Measurements from ENCODE around the gene FRYL. TPM values are rescaled to one million over a fixed set of nuclear protein-coding genes. Genes with fewer than 3 reads are reported as not detected.

The FRYL gene
- total RNA-seq, 1 experiment from 2014 or later = 53.9 TPM

DNA sequence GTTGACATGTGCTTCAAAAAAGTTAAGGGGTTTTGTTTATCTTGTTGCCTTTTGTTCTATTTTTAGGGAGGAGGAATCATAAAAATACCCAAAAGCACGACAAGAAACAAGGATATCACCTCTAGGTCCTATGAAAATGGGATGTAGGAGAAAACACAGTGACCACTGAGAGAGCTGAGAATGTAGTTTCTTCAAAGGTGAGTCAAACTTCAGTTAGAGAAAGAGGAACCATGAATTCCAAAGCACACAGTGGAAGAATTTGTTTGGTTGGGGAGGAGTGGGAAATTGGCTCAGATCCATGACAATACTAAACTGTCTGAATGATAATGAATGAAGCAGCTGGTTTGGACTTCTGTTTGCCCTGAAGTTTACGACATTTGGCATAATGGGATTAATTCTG lies 19.1 kb upstream of the FRYL start:
- no peaks in the 10 kb centered on the region for H4K20me1 ChIP-seq (ENCODE audit: insufficient read depth)
- H3K79me2 ChIP-seq (ENCODE audit: low read depth) = no peaks in the 10 kb centered on the region
- ChIA-PET CTCF (no interaction called here), POLR2A (ENCODE audit: unreplicated experiment) (no interaction called here)
- H3K27ac ChIP-seq = no peak overlapping the region
- H3K9me3 ChIP-seq (ENCODE audit: insufficient read depth, low read depth) = no peaks in the 10 kb centered on the region
- H3K4me1 ChIP-seq (replicated peaks; ENCODE audit: insufficient read depth) = peaks cover 12% of the 10 kb centered on the region
- no peak for DNase-seq
- H3K27me3 ChIP-seq (ENCODE audit: insufficient read depth, low read depth) = no peaks in the 10 kb centered on the region
- 0 out of 2 replicates have a peak overlapping the region, but pooled peaks have one; percentile 6 for H2AFZ ChIP-seq
- no peak overlapping the region for H3K4me3 ChIP-seq
- BruUV-seq (replicated peaks) = no TSS peak
- TF ChIP-seq, protein P1, sequence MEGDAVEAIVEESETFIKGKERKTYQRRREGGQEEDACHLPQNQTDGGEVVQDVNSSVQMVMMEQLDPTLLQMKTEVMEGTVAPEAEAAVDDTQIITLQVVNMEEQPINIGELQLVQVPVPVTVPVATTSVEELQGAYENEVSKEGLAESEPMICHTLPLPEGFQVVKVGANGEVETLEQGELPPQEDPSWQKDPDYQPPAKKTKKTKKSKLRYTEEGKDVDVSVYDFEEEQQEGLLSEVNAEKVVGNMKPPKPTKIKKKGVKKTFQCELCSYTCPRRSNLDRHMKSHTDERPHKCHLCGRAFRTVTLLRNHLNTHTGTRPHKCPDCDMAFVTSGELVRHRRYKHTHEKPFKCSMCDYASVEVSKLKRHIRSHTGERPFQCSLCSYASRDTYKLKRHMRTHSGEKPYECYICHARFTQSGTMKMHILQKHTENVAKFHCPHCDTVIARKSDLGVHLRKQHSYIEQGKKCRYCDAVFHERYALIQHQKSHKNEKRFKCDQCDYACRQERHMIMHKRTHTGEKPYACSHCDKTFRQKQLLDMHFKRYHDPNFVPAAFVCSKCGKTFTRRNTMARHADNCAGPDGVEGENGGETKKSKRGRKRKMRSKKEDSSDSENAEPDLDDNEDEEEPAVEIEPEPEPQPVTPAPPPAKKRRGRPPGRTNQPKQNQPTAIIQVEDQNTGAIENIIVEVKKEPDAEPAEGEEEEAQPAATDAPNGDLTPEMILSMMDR (conservative IDR thresholded peaks at IDR 0.05) = no peak
- no peak for TF ChIP-seq EZH2 (IDR thresholded peaks at IDR 0.05; ENCODE audit: low read depth)
- no peak overlapping the region for H3K4me2 ChIP-seq
- H3K9me2 ChIP-seq (ENCODE audit: insufficient read depth) = no peaks in the 10 kb centered on the region
- no peaks in the 10 kb centered on the region for H3F3A ChIP-seq (ENCODE audit: insufficient read depth, low read depth)
- intact Hi-C loops (cut with micrococcal nuclease; ENCODE audit: unreplicated experiment) = no loop called here
- H3K36me3 ChIP-seq (ENCODE audit: low read depth) = no peaks in the 10 kb centered on the region

DNA sequence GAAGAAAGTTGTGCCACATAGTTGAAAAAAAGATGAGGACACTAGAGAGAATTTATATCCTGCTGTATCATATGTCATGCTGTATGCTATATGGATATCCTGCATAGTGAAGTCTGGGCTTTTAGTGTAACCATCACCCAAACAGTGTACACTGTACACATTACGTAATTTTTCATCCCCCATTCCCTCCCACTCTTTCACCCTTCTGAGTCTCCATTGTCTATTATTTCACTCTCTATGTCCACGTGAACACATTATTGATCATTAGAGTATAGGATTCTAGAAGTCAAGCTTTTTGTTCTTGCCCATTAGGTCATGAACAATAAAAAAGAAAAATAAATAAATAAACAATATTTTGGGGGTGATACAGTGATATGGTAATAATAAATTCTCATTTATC lies 18.0 kb upstream of the FRYL start:
- BruUV-seq (replicated peaks) = no TSS peak
- intact Hi-C loops (cut with micrococcal nuclease; ENCODE audit: unreplicated experiment) = no loop called here
- ChIA-PET POLR2A (ENCODE audit: unreplicated experiment) (no interaction called here), CTCF (no interaction called here)
- no peak overlapping the region for H3K4me2 ChIP-seq
- H3K4me3 ChIP-seq = no peak overlapping the region
- H3K9me2 ChIP-seq (ENCODE audit: insufficient read depth) = no peaks in the 10 kb centered on the region
- H4K20me1 ChIP-seq (ENCODE audit: insufficient read depth) = no peaks in the 10 kb centered on the region
- TF ChIP-seq EZH2 (IDR thresholded peaks at IDR 0.05; ENCODE audit: low read depth) = no peak
- TF ChIP-seq, protein P1 (conservative IDR thresholded peaks at IDR 0.05) = no peak
- no peak for DNase-seq
- no peaks in the 10 kb centered on the region for H3K79me2 ChIP-seq (ENCODE audit: low read depth)
- no peaks in the 10 kb centered on the region for H3K9me3 ChIP-seq (ENCODE audit: insufficient read depth, low read depth)
- no peak overlapping the region for H2AFZ ChIP-seq
- H3K36me3 ChIP-seq (ENCODE audit: low read depth) = no peaks in the 10 kb centered on the region
- H3K4me1 ChIP-seq (replicated peaks; ENCODE audit: insufficient read depth) = peaks cover 12% of the 10 kb centered on the region
- no peaks in the 10 kb centered on the region for H3K27me3 ChIP-seq (ENCODE audit: insufficient read depth, low read depth)
- H3K27ac ChIP-seq = no peak overlapping the region
- H3F3A ChIP-seq (ENCODE audit: insufficient read depth, low read depth) = no peaks in the 10 kb centered on the region

DNA sequence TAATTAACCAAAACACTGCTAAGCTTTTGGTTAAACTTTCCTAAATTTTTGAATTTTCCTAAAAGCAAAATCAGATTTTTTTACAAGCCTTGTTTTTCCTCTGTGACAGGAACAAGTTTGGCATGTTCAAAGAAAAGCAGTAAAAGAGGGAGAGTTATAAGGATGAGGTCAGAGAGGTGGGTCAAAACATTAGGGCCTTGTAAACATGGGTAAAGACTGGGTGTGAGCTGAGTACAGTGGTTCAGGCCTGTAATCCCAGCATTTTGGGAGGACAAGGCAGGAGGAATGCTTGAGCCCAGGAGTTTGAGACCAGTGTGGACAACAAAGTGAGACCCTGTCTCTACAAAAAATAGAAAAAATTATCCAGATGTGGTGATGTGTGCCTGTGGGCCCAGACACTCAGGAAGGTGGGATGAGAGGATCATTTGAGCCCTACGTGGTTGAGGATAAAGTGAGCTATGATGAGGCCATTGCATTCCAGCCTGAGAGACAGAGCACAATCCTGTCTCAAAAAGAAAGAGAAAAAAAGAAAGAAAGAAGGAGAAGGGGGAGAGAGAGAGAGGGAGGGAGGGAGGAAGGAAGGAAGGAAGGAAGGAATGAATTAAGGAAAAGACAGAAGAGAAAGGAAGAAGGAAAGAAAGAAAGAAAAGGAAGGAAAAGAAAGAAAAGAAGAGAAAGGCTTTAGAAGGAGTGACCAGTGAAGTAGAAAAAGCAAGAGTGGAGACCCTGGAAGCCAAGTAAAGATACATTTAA lies 17.0 kb upstream of the FRYL start:
- ChIA-PET CTCF (no interaction called here), POLR2A (ENCODE audit: unreplicated experiment) (no interaction called here)
- no TSS peak for BruUV-seq (replicated peaks)
- Histone ChIP-seq H3K4me1 (replicated peaks; ENCODE audit: insufficient read depth) (peaks cover 7% of the 10 kb centered on the region), H3K27ac (no peak overlapping the region), H3K4me2 (no peak overlapping the region), H3F3A (ENCODE audit: insufficient read depth, low read depth) (no peaks in the 10 kb centered on the region), H3K9me3 (ENCODE audit: insufficient read depth, low read depth) (no peaks in the 10 kb centered on the region), H2AFZ (no peak overlapping the region; the same call in 1 of the 2 replicates), H3K27me3 (ENCODE audit: insufficient read depth, low read depth) (no peaks in the 10 kb centered on the region), H3K9me2 (ENCODE audit: insufficient read depth) (no peaks in the 10 kb centered on the region), H4K20me1 (ENCODE audit: insufficient read depth) (no peaks in the 10 kb centered on the region), H3K79me2 (ENCODE audit: low read depth) (no peaks in the 10 kb centered on the region), H3K36me3 (ENCODE audit: low read depth) (no peaks in the 10 kb centered on the region), H3K4me3 (no peak overlapping the region)
- no peak for DNase-seq
- intact Hi-C loops (cut with micrococcal nuclease; ENCODE audit: unreplicated experiment) = no loop called here
- no peak for TF ChIP-seq EZH2 (IDR thresholded peaks at IDR 0.05; ENCODE audit: low read depth)
- TF ChIP-seq, protein P1 (conservative IDR thresholded peaks at IDR 0.05) = no peak

All from PC-9 (cell line).